ENCODE measurements around the gene F2RL1.

The F2RL1 gene

GRCh38 chr5:76870046-76870445 is 51.2 kb downstream of the F2RL1 start:
- Histone ChIP-seq H3K27ac (no peak overlapping the region), H3K4me3 (no peak overlapping the region)

GRCh38 chr5:76874088-76874581 is 55.3 kb downstream of the F2RL1 start:
- no peak overlapping the region for H3K4me3 ChIP-seq
- H3K27ac ChIP-seq, result no peak overlapping the region

All from skin epidermis (tissue), 12 donors.